ENCODE measurements around the gene ALAD. TPM values are rescaled to one million over a fixed set of nuclear protein-coding genes. Genes with fewer than 3 reads are reported as not detected.

The ALAD gene
- total and polyA plus RNA-seq, 9 of the 15 experiments (the other 6 are each of a cell fraction or from before 2014, with no cell fraction given) = 1.3 to 12.7 (median 6.8) TPM

- TF ChIP-seq, protein P1, sequence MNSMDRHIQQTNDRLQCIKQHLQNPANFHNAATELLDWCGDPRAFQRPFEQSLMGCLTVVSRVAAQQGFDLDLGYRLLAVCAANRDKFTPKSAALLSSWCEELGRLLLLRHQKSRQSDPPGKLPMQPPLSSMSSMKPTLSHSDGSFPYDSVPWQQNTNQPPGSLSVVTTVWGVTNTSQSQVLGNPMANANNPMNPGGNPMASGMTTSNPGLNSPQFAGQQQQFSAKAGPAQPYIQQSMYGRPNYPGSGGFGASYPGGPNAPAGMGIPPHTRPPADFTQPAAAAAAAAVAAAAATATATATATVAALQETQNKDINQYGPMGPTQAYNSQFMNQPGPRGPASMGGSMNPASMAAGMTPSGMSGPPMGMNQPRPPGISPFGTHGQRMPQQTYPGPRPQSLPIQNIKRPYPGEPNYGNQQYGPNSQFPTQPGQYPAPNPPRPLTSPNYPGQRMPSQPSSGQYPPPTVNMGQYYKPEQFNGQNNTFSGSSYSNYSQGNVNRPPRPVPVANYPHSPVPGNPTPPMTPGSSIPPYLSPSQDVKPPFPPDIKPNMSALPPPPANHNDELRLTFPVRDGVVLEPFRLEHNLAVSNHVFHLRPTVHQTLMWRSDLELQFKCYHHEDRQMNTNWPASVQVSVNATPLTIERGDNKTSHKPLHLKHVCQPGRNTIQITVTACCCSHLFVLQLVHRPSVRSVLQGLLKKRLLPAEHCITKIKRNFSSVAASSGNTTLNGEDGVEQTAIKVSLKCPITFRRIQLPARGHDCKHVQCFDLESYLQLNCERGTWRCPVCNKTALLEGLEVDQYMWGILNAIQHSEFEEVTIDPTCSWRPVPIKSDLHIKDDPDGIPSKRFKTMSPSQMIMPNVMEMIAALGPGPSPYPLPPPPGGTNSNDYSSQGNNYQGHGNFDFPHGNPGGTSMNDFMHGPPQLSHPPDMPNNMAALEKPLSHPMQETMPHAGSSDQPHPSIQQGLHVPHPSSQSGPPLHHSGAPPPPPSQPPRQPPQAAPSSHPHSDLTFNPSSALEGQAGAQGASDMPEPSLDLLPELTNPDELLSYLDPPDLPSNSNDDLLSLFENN (IDR thresholded peaks at IDR 0.05; ENCODE audit: low read depth in 2 of 2, low read length in 2 of 2) = no peak
- TF ChIP-seq ZNF3 (CRISPR knock-in tag; IDR thresholded peaks at IDR 0.05) (no peak), BCOR (IDR thresholded peaks at IDR 0.05) (no peak), NRF1 (conservative IDR thresholded peaks at IDR 0.05 in 1 of 2, IDR thresholded peaks at IDR 0.05 in 1 of 2) (no peak), NONO (IDR thresholded peaks at IDR 0.05; ENCODE audit: low read depth in 2 of 2, low read length in 1 of 2) (no peak), THAP7 (CRISPR knock-in tag; IDR thresholded peaks at IDR 0.05) (no peak), HES1 (IDR thresholded peaks at IDR 0.05; ENCODE audit: low read depth) (no peak), KLF1 (tag; IDR thresholded peaks at IDR 0.05) (no peak), RFX7 (CRISPR knock-in tag; IDR thresholded peaks at IDR 0.05) (peak; percentile 90; the same call in 1 of the 2 replicates), ARID4B (CRISPR knock-in tag; IDR thresholded peaks at IDR 0.05) (no peak), ZNF551 (CRISPR knock-in tag; IDR thresholded peaks at IDR 0.05) (no peak), CEBPG (CRISPR knock-in tag; IDR thresholded peaks at IDR 0.05) (no peak), CEBPG (tag; conservative IDR thresholded peaks at IDR 0.05 in 1 of 2, IDR thresholded peaks at IDR 0.05 in 1 of 2) (no peak), SRSF7 (optimal IDR thresholded peaks at IDR 0.05; ENCODE audit: low read depth, low read length) (no peak), SP2 (IDR thresholded peaks at IDR 0.05; ENCODE audit: extremely low read depth, low read depth, low read length, poor library complexity, severe bottlenecking) (no peak), NCOA1 (IDR thresholded peaks at IDR 0.05; ENCODE audit: low read depth) (no peak)
- TF ChIP-seq, protein P2, sequence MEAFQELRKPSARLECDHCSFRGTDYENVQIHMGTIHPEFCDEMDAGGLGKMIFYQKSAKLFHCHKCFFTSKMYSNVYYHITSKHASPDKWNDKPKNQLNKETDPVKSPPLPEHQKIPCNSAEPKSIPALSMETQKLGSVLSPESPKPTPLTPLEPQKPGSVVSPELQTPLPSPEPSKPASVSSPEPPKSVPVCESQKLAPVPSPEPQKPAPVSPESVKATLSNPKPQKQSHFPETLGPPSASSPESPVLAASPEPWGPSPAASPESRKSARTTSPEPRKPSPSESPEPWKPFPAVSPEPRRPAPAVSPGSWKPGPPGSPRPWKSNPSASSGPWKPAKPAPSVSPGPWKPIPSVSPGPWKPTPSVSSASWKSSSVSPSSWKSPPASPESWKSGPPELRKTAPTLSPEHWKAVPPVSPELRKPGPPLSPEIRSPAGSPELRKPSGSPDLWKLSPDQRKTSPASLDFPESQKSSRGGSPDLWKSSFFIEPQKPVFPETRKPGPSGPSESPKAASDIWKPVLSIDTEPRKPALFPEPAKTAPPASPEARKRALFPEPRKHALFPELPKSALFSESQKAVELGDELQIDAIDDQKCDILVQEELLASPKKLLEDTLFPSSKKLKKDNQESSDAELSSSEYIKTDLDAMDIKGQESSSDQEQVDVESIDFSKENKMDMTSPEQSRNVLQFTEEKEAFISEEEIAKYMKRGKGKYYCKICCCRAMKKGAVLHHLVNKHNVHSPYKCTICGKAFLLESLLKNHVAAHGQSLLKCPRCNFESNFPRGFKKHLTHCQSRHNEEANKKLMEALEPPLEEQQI (IDR thresholded peaks at IDR 0.05) = no peak
Observed at GRCh38 chr9:113345671-113346070, 55.4 kb downstream of the ALAD start (continued).
